ENCODE data around the gene NTRK3. TPM values are rescaled to one million over a fixed set of nuclear protein-coding genes. Genes with fewer than 3 reads are reported as not detected.

Gene NTRK3
- total and polyA plus RNA-seq, 2 of the 13 experiments (the other 11 are each of a cell fraction or from before 2014, with no cell fraction given) = not detected

DNA sequence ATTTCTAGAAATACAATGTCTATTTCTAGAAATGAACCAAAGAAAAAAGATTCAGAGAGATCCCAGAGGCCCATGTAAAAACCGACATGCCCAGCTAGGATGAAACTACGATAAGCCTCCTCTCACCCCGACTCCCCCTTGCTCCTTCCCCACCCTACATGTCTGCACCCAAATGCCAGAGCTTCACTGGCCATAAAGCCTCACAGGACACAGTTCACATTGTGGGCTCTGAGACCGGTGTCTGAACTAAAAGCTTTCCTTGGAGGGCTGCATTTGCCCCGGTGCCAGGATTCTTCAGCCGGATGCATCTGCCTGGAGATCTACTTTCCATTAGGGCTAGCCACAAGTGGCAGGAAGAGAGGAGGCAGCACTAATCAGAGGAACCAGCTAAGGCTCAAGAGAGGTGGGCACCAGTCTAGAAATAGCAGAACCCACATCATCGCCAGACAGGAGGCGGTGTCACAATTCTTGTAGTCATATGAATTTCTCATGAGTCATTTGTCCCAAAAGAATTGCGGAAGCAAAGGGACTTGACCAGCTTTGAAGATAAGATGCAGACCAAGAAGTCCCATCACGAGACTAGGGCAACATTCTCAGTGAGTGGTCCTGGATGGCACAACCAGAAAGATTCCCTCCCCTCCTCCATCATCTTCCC, 353.6 kb downstream of the NTRK3 start:
- H3K4me1 ChIP-seq (ENCODE audit: insufficient read depth, low read length) = no peaks in the 10 kb centered on the region
- H3K79me2 ChIP-seq (ENCODE audit: insufficient read depth, low read length) = no peaks in the 10 kb centered on the region
- H3K9me3 ChIP-seq (ENCODE audit: low read length) = peaks cover 54% of the 10 kb centered on the region
- no TSS peak for BruUV-seq (replicated peaks)
- FAIRE-seq (no peak), ATAC-seq (no peak), DNase-seq (ENCODE audit: low spot score) (no peak)
- intact Hi-C loops (cut with micrococcal nuclease; ENCODE audit: unreplicated experiment) = no loop called here
- WGBS (ENCODE audit: low lambda C conversion rate) = 31% methylated on average over 9 of the region's 10 CpGs
- no peaks in the 10 kb centered on the region for H4K20me1 ChIP-seq (ENCODE audit: insufficient read depth, low read length)
- no peak overlapping the region for H3K4me3 ChIP-seq (replicated peaks in 1 of 3; ENCODE audit: insufficient read depth in 1 of 3, low read depth in 2 of 3, low read length in 3 of 3)
- H3K36me3 ChIP-seq (replicated peaks in 1 of 2; ENCODE audit: control insufficient read depth in 1 of 2, insufficient read depth in 2 of 2, low read length in 2 of 2) = no peaks in the 10 kb centered on the region
- H3K9ac ChIP-seq (ENCODE audit: insufficient read depth, low read depth, low read length) = no peak overlapping the region
- CTCF ChIA-PET (ENCODE audit: low intra/inter-chr PET ratio, low total read pairs) = no interaction called here
- H3K4me2 ChIP-seq (ENCODE audit: low read depth, low read length) = no peak overlapping the region
- in situ Hi-C loops (cut with HindIII; ENCODE audit: extremely low pct_ligation_motif_present, low pct_unique_long_range_greater_than_20kb) = no loop called here
- no peaks in the 10 kb centered on the region for H3K27me3 ChIP-seq (ENCODE audit: control insufficient read depth in 1 of 2, insufficient read depth in 2 of 2, low read length in 2 of 2)
- POLR2A ChIA-PET = no interaction called here
- no peak overlapping the region for H2AFZ ChIP-seq (ENCODE audit: low read length)
- H3K27ac ChIP-seq (ENCODE audit: extremely low read length, insufficient read depth, low read length) = no peak overlapping the region
- TF ChIP-seq EHMT2 (IDR thresholded peaks at IDR 0.05; ENCODE audit: borderline replicate concordance, low read depth, low read length) = no peak
- no peak for TF ChIP-seq EZH2 (conservative IDR thresholded peaks at IDR 0.05; ENCODE audit: low read depth, low read length)
- no peak for TF ChIP-seq PRPF4 (IDR thresholded peaks at IDR 0.05; ENCODE audit: low read depth, low read length, poor library complexity, severe bottlenecking)
- TF ChIP-seq, protein P1, sequence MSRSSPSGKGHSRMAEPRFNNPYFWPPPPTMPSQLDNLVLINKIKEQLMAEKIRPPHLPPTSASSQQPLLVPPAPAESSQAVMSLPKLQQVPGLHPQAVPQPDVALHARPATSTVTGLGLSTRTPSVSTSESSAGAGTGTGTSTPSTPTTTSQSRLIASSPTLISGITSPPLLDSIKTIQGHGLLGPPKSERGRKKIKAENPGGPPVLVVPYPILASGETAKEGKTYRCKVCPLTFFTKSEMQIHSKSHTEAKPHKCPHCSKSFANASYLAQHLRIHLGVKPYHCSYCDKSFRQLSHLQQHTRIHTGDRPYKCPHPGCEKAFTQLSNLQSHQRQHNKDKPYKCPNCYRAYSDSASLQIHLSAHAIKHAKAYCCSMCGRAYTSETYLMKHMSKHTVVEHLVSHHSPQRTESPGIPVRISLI (CRISPR knock-in tag; IDR thresholded peaks at IDR 0.05; ENCODE audit: borderline replicate concordance) = no peak
- TF ChIP-seq ATAD3A (CRISPR knock-in tag; IDR thresholded peaks at IDR 0.05) = no peak
- no peak for TF ChIP-seq ZNF292 (CRISPR knock-in tag; IDR thresholded peaks at IDR 0.05; ENCODE audit: borderline replicate concordance, low read depth)
- TF ChIP-seq SETDB1 (CRISPR knock-in tag; IDR thresholded peaks at IDR 0.05; ENCODE audit: borderline replicate concordance) = no peak
- no peak for TF ChIP-seq ZZZ3 (CRISPR knock-in tag; IDR thresholded peaks at IDR 0.05; ENCODE audit: borderline replicate concordance)
- TF ChIP-seq, protein P2, sequence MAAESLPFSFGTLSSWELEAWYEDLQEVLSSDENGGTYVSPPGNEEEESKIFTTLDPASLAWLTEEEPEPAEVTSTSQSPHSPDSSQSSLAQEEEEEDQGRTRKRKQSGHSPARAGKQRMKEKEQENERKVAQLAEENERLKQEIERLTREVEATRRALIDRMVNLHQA (CRISPR knock-in tag; IDR thresholded peaks at IDR 0.05) = no peak
- TF ChIP-seq ZBTB21 (CRISPR knock-in tag; IDR thresholded peaks at IDR 0.05) = no peak
- no peak for TF ChIP-seq ZNF616 (CRISPR knock-in tag; IDR thresholded peaks at IDR 0.05; ENCODE audit: low read depth)
- no peak for TF ChIP-seq ZNF17 (CRISPR knock-in tag; IDR thresholded peaks at IDR 0.05)
- TF ChIP-seq, protein P3, sequence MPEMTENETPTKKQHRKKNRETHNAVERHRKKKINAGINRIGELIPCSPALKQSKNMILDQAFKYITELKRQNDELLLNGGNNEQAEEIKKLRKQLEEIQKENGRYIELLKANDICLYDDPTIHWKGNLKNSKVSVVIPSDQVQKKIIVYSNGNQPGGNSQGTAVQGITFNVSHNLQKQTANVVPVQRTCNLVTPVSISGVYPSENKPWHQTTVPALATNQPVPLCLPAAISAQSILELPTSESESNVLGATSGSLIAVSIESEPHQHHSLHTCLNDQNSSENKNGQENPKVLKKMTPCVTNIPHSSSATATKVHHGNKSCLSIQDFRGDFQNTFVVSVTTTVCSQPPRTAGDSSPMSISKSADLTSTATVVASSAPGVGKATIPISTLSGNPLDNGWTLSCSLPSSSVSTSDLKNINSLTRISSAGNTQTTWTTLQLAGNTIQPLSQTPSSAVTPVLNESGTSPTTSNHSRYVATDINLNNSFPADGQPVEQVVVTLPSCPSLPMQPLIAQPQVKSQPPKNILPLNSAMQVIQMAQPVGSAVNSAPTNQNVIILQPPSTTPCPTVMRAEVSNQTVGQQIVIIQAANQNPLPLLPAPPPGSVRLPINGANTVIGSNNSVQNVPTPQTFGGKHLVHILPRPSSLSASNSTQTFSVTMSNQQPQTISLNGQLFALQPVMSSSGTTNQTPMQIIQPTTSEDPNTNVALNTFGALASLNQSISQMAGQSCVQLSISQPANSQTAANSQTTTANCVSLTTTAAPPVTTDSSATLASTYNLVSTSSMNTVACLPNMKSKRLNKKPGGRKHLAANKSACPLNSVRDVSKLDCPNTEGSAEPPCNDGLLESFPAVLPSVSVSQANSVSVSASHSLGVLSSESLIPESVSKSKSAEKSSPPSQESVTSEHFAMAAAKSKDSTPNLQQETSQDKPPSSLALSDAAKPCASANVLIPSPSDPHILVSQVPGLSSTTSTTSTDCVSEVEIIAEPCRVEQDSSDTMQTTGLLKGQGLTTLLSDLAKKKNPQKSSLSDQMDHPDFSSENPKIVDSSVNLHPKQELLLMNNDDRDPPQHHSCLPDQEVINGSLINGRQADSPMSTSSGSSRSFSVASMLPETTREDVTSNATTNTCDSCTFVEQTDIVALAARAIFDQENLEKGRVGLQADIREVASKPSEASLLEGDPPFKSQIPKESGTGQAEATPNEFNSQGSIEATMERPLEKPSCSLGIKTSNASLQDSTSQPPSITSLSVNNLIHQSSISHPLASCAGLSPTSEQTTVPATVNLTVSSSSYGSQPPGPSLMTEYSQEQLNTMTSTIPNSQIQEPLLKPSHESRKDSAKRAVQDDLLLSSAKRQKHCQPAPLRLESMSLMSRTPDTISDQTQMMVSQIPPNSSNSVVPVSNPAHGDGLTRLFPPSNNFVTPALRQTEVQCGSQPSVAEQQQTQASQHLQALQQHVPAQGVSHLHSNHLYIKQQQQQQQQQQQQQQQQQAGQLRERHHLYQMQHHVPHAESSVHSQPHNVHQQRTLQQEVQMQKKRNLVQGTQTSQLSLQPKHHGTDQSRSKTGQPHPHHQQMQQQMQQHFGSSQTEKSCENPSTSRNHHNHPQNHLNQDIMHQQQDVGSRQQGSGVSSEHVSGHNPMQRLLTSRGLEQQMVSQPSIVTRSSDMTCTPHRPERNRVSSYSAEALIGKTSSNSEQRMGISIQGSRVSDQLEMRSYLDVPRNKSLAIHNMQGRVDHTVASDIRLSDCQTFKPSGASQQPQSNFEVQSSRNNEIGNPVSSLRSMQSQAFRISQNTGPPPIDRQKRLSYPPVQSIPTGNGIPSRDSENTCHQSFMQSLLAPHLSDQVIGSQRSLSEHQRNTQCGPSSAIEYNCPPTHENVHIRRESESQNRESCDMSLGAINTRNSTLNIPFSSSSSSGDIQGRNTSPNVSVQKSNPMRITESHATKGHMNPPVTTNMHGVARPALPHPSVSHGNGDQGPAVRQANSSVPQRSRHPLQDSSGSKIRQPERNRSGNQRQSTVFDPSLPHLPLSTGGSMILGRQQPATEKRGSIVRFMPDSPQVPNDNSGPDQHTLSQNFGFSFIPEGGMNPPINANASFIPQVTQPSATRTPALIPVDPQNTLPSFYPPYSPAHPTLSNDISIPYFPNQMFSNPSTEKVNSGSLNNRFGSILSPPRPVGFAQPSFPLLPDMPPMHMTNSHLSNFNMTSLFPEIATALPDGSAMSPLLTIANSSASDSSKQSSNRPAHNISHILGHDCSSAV (CRISPR knock-in tag; IDR thresholded peaks at IDR 0.05; ENCODE audit: borderline replicate concordance) = no peak
